Measurements from ENCODE around the gene SERPINA1.
"Not testable (repeated sequence)": the region's sequence is repeated elsewhere in the genome, so short reads cannot be mapped to it uniquely, and the experiment has no call there.

The SERPINA1 gene

GRCh38 chr14:94382716-94383596 lies 5.4 kb downstream of the SERPINA1 start:
- DNase-seq = no peak

- no peak for DNase-seq
Observed at GRCh38 chr14:94382099-94382715, 6.2 kb downstream of the SERPINA1 start.

- DNase-seq = no peak
Observed at GRCh38 chr14:94381149-94382030, 7.0 kb downstream of the SERPINA1 start.

GRCh38 chr14:94380225-94381148 lies 7.9 kb downstream of the SERPINA1 start:
- no peak for DNase-seq

- DNase-seq = no peak
Observed at GRCh38 chr14:94379291-94380224, 8.8 kb downstream of the SERPINA1 start.

- DNase-seq = no peak
Observed at GRCh38 chr14:94378527-94379290, 9.7 kb downstream of the SERPINA1 start.

- DNase-seq = no peak
Observed at GRCh38 chr14:94377866-94378470, 10.4 kb downstream of the SERPINA1 start.

GRCh38 chr14:94376976-94377865 lies 11.2 kb downstream of the SERPINA1 start:
- no peak for DNase-seq

GRCh38 chr14:94376108-94376975 lies 12.1 kb downstream of the SERPINA1 start:
- DNase-seq = no peak

GRCh38 chr14:94375552-94376107 lies 12.8 kb downstream of the SERPINA1 start:
- no peak for DNase-seq

GRCh38 chr14:94374749-94375260 lies 13.6 kb downstream of the SERPINA1 start:
- DNase-seq = no peak

- no peak for DNase-seq
Observed at GRCh38 chr14:94374116-94374515, 14.3 kb downstream of the SERPINA1 start.

GRCh38 chr14:94373708-94374107 lies 14.7 kb downstream of the SERPINA1 start:
- DNase-seq = no peak

GRCh38 chr14:94372021-94372605 lies 16.3 kb downstream of the SERPINA1 start:
- no peak for DNase-seq

GRCh38 chr14:94370524-94370910 lies 17.9 kb downstream of the SERPINA1 start:
- DNase-seq = no peak

- not testable (repeated sequence) for DNase-seq
Observed at GRCh38 chr14:94369766-94370523, 18.5 kb downstream of the SERPINA1 start.

Data from CD4-positive, alpha-beta T cell treated with Interferon gamma for 1 hour (primary cell).